Mesenchymal stem cell (in vitro differentiated cells and primary cell): Measurements from ENCODE around the gene MBL2.

Experiments used
- DNase-seq: peaks from one replicate; pipeline ENCODE4 v3.0.0-alpha.2; 2013
- H2AFZ ChIP-seq: one replicate; pipeline ENCODE4 v1.6.1; 2013; ENCODE audit warnings: low read depth, mild to moderate bottlenecking, control low read depth, inconsistent platforms, low read length, moderate library complexity
- H2AK5ac ChIP-seq: 2 replicates; pipeline ENCODE4 v1.6.1; 2013; ENCODE audit warnings: low read length, moderate library complexity, mild to moderate bottlenecking, inconsistent platforms; ENCODE audit not compliant: severe bottlenecking
- H2BK120ac ChIP-seq: one replicate; pipeline ENCODE4 v1.6.1; 2013; ENCODE audit warnings: low read depth, mild to moderate bottlenecking, inconsistent platforms, low read length, moderate library complexity
- H2BK12ac ChIP-seq, 2 experiments: one replicate each; pipeline ENCODE4 v1.6.1; 2013; ENCODE audit warnings: inconsistent platforms in 2 of 2, low read length in 2 of 2, mild to moderate bottlenecking in 2 of 2, moderate library complexity in 2 of 2, control low read depth in 1 of 2
- H2BK15ac ChIP-seq: one replicate; pipeline ENCODE4 v1.6.1; 2013; ENCODE audit warnings: mild to moderate bottlenecking, low read depth, inconsistent platforms; ENCODE audit not compliant: poor library complexity, severe bottlenecking
- H2BK5ac ChIP-seq: 2 replicates; pipeline ENCODE4 v1.6.1; 2013; ENCODE audit warnings: low read depth, mild to moderate bottlenecking, low read length, control low read depth, inconsistent platforms; ENCODE audit not compliant: poor library complexity, severe bottlenecking
- H3K14ac ChIP-seq, 2 experiments: one replicate each; pipeline ENCODE4 v1.6.1; 2013; ENCODE audit warnings: inconsistent platforms in 2 of 2, low read length in 2 of 2, control low read depth in 1 of 2, mild to moderate bottlenecking in 1 of 2, moderate library complexity in 1 of 2
- H3K18ac ChIP-seq, 2 experiments: one replicate each; pipeline ENCODE4 v1.6.1; 2013; ENCODE audit warnings: inconsistent platforms in 2 of 2, low read length in 2 of 2, control low read depth in 1 of 2, low read depth in 1 of 2, mild to moderate bottlenecking in 1 of 2
- H3K23ac ChIP-seq, 2 experiments: one replicate each; pipeline ENCODE4 v1.6.1; 2013; ENCODE audit warnings: inconsistent platforms in 2 of 2, low read length in 2 of 2, mild to moderate bottlenecking in 2 of 2, moderate library complexity in 2 of 2, control low read depth in 1 of 2
- H3K27ac ChIP-seq: 2 replicates; pipeline ENCODE4 v1.5.1; 2013; ENCODE audit warnings: mild to moderate bottlenecking, moderate library complexity, low read length, control low read depth, inconsistent platforms; ENCODE audit not compliant: poor library complexity, severe bottlenecking
- H3K27me3 ChIP-seq, 2 experiments: 2 replicates each; pipeline versions ENCODE4 v1.6.1 to v1.7.0; 2013; ENCODE audit warnings: low read length in 2 of 2, mild to moderate bottlenecking in 2 of 2, moderate library complexity in 2 of 2, control low read depth in 1 of 2, inconsistent platforms in 1 of 2; ENCODE audit not compliant: control insufficient read depth in 1 of 2, insufficient read depth in 1 of 2
- H3K36me3 ChIP-seq, 2 experiments: 2 replicates each; pipeline versions ENCODE4 v1.6.1 to v1.7.0; 2013; ENCODE audit warnings: low read length in 2 of 2, control low read depth in 1 of 2, inconsistent platforms in 1 of 2, low read depth in 1 of 2, mild to moderate bottlenecking in 1 of 2; ENCODE audit not compliant: insufficient read depth in 2 of 2, control insufficient read depth in 1 of 2
- H3K4ac ChIP-seq, 2 experiments: one replicate each; pipeline ENCODE4 v1.6.1; 2013; ENCODE audit warnings: inconsistent platforms in 2 of 2, low read length in 2 of 2, mild to moderate bottlenecking in 2 of 2, moderate library complexity in 2 of 2, control low read depth in 1 of 2, low read depth in 1 of 2
- H3K4me1 ChIP-seq: 2 replicates; pipeline ENCODE4 v1.6.1; 2013; ENCODE audit warnings: low read depth, low read length, control low read depth; ENCODE audit not compliant: control insufficient read depth, insufficient read depth
- H3K4me2 ChIP-seq: 2 replicates; pipeline ENCODE4 v1.6.1; 2013; ENCODE audit warnings: low read length, mild to moderate bottlenecking, inconsistent platforms; ENCODE audit not compliant: poor library complexity, severe bottlenecking
- H3K4me3 ChIP-seq, 2 experiments: 2 replicates each; pipeline versions ENCODE4 v1.5.1 to v1.7.0; 2013; ENCODE audit warnings: low read length in 2 of 2, mild to moderate bottlenecking in 2 of 2, control low read depth in 1 of 2, low read depth in 1 of 2; ENCODE audit not compliant: insufficient read depth in 1 of 2
- H3K79me1 ChIP-seq: replicated peaks from 2 replicates; pipeline ENCODE4 v1.6.1; 2013; ENCODE audit warnings: mild to moderate bottlenecking, control low read depth, low read length, inconsistent platforms; ENCODE audit not compliant: poor library complexity, severe bottlenecking
- H3K9ac ChIP-seq: 2 replicates; pipeline ENCODE4 v1.7.0; 2013; ENCODE audit warnings: mild to moderate bottlenecking, low read length, moderate library complexity
- H3K9me3 ChIP-seq: 2 replicates; pipeline ENCODE4 v1.7.0; 2013; ENCODE audit warnings: mild to moderate bottlenecking, low read length; ENCODE audit not compliant: control insufficient read depth
- H4K8ac ChIP-seq: one replicate; pipeline ENCODE4 v1.6.1; 2013; ENCODE audit warnings: inconsistent platforms, mild to moderate bottlenecking, low read length, moderate library complexity
- H4K91ac ChIP-seq: one replicate; pipeline ENCODE4 v1.6.1; 2013; ENCODE audit warnings: mild to moderate bottlenecking, low read length, inconsistent platforms
- WGBS: methylation state at CpG from one replicate; pipeline ENCODE4 v1.1.7; 2013; ENCODE audit warnings: mixed read lengths; 5-methylcytosine and 5-hydroxymethylcytosine counted together

Gene MBL2

DNA sequence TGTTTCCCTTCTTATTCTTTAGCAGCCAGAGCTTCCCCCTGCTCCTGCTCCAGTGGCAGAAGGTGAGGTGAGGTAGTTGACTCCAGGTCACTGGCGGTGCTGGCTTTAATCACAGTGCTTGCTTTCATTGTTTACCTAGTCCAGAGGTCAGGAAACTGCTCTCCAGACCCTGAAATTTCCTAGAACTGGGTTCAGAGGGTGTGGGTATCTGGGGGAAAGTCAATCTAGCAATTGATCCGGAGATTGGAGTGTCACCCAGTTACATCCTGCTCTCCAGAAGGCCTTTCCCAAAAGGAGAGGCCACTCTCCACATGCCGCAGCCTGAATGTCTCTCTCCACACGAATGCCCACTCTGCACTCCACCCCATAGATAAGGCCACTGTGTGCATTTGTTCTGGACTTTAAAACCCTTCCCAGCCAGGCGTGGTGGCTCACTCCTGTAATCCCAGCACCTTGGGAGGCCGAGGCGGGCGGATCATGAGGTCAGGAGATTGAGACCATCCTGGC lies 2.1 kb upstream of the MBL2 start:
- H2BK5ac ChIP-seq: no peak overlapping the region
- no peak overlapping the region for H3K4me3 ChIP-seq
- no peaks in the 10 kb centered on the region for H3K79me1 ChIP-seq
- H3K18ac ChIP-seq: no peak overlapping the region
- H4K8ac ChIP-seq: no peak overlapping the region
- no peaks in the 10 kb centered on the region for H3K36me3 ChIP-seq
- 83% methylated on average over 8 of the region's 8 CpGs for WGBS
- peaks cover 2% of the 10 kb centered on the region for H3K4me1 ChIP-seq
- H2BK12ac ChIP-seq: no peak overlapping the region
- H3K27me3 ChIP-seq: peaks cover 0 to 29% of the 10 kb centered on the region in 2 experiments
- no peaks in the 10 kb centered on the region for H3K9me3 ChIP-seq
- H2AK5ac ChIP-seq: no peak overlapping the region
- H3K4me2 ChIP-seq: no peak overlapping the region
- no peak overlapping the region for H3K27ac ChIP-seq
- no peak overlapping the region for H2BK120ac ChIP-seq
- no peak overlapping the region for H2BK15ac ChIP-seq
- H4K91ac ChIP-seq: no peak overlapping the region
- H3K23ac ChIP-seq: no peak overlapping the region
- no peak overlapping the region for H3K9ac ChIP-seq
- DNase-seq: no peak
- H3K14ac ChIP-seq: no peak overlapping the region
- no peak overlapping the region for H2AFZ ChIP-seq
- no peak overlapping the region for H3K4ac ChIP-seq

DNA sequence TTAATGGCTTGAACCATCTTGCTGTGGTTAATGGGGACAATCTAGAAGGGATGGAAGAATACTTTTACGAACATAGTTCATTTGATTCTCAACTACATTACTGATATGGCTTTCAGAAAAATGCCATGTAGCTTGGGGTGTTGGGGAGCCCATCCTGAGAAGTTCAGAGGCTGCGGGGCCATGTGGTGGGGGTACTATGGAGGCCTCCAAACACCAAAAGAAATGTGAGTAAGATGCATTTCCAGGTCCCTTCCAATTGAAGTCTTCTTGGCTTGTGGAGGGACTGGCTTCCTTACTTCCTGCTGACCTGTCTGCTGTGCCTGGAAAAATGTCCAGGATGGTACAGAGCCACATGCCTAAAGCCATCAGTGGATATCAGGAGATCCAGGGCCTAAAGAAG lies 1.6 kb upstream of the MBL2 start:
- Histone ChIP-seq H3K9ac (no peak overlapping the region), H2BK120ac (no peak overlapping the region), H3K18ac (no peak overlapping the region), H3K4me2 (no peak overlapping the region), H3K23ac (no peak overlapping the region), H3K36me3 (no peaks in the 10 kb centered on the region), H3K9me3 (no peaks in the 10 kb centered on the region), H3K27ac (no peak overlapping the region), H3K79me1 (no peaks in the 10 kb centered on the region), H2AFZ (no peak overlapping the region), H2AK5ac (no peak overlapping the region), H3K4ac (no peak overlapping the region), H4K91ac (no peak overlapping the region), H3K4me3 (no peak overlapping the region), H2BK15ac (no peak overlapping the region), H3K27me3 (peaks cover 0 to 25% of the 10 kb centered on the region in 2 experiments), H4K8ac (no peak overlapping the region), H3K14ac (no peak overlapping the region), H3K4me1 (peaks cover 2% of the 10 kb centered on the region), H2BK5ac (no peak overlapping the region), H2BK12ac (no peak overlapping the region)
- 85% methylated on average over 2 of the region's 2 CpGs for WGBS
- no peak for DNase-seq

DNA sequence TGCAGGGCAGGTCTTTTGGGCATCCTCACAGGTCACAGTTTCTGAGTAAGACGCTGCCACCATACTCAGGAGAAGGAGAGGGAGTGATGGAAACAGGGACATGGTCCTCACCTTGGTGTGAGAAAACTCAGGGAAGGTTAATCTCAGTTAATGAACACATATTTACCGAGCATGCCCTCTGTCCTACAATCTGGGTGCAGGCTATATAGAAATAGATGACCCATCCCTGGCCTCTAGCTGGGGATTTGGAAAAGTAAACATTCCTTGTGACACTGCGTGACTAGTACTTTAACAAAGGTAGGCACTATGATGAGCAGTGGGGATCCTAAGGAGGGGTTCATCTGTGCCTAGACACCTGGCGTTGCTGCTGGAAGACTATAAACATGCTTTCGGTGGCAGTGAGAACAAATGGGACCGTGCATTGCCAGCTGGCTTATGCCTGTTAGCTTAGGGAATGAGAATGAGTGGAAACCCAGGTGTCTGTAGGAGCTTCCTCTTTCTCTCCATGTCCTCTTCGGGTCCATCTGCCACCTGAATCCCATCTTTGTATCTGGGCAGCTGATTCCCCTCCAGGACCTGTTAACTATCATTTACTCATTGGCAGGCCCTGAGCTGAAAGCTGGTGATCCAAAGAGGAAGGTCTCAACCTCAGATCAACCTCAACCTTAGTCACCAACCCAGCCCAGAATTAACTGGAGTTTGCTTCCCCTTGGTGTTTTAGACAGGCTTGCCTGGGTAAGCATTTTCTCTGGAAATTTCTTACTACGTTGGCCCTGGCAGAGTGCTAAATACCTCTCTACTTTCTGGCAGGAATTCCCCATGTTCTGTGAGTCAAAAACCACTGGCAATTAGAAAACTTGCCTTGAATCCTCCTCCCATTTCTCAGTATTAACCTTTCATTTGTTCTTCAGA lies 794 bp downstream of the MBL2 start:
- Histone ChIP-seq H4K8ac (no peak overlapping the region), H4K91ac (no peak overlapping the region), H2AFZ (no peak overlapping the region), H3K9me3 (no peaks in the 10 kb centered on the region), H2AK5ac (no peak overlapping the region), H2BK12ac (no peak overlapping the region), H3K4ac (no peak overlapping the region), H3K9ac (no peak overlapping the region), H2BK5ac (no peak overlapping the region), H3K4me3 (no peak overlapping the region), H3K4me1 (peaks cover 2% of the 10 kb centered on the region), H3K27me3 (peaks cover 0 to 6% of the 10 kb centered on the region in 2 experiments), H3K36me3 (no peaks in the 10 kb centered on the region), H3K4me2 (no peak overlapping the region), H2BK15ac (peak overlapping the region; percentile 26), H3K27ac (no peak overlapping the region), H3K18ac (no peak overlapping the region), H3K23ac (no peak overlapping the region), H3K79me1 (no peaks in the 10 kb centered on the region), H3K14ac (no peak overlapping the region), H2BK120ac (no peak overlapping the region)
- no peak for DNase-seq
- WGBS: 72% methylated on average over 7 of the region's 8 CpGs

DNA sequence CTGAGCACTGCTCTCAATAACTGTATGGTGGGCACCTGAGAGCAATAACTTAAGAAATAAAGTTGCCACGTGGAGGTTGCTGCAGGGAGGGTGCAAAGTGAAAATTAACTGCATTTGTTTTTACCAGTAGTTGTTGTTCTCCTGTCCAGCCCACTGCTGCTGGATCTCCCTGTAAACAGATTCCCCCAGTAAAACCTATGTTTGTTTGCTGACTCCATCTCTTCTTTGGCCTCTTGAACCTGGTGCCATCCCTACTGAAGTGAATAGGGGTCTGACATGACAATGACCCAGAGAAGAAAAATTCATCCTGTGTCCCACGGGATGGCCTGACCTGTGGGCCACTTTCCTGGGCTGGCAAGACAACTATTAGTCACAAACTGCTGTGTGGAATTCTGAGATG lies 1.7 kb downstream of the MBL2 start:
- H2BK12ac ChIP-seq: no peak overlapping the region
- no peak overlapping the region for H4K91ac ChIP-seq
- no peaks in the 10 kb centered on the region for H3K79me1 ChIP-seq
- WGBS: 9% methylated on average over 2 of the region's 2 CpGs
- no peak overlapping the region for H3K18ac ChIP-seq
- no peak overlapping the region for H3K27ac ChIP-seq
- no peak overlapping the region for H3K4me3 ChIP-seq
- no peak overlapping the region for H2AK5ac ChIP-seq
- no peak overlapping the region for H3K23ac ChIP-seq
- no peaks in the 10 kb centered on the region for H3K9me3 ChIP-seq
- H3K14ac ChIP-seq: no peak overlapping the region
- H3K36me3 ChIP-seq: no peaks in the 10 kb centered on the region
- no peak for DNase-seq
- H3K27me3 ChIP-seq: peaks cover 0 to 6% of the 10 kb centered on the region in 2 experiments
- no peak overlapping the region for H3K4me2 ChIP-seq
- no peak overlapping the region for H3K9ac ChIP-seq
- no peak overlapping the region for H3K4ac ChIP-seq
- H4K8ac ChIP-seq: no peak overlapping the region
- H2BK5ac ChIP-seq: no peak overlapping the region
- H2AFZ ChIP-seq: no peak overlapping the region
- H3K4me1 ChIP-seq: peaks cover 2% of the 10 kb centered on the region
- no peak overlapping the region for H2BK15ac ChIP-seq
- no peak overlapping the region for H2BK120ac ChIP-seq
